HepG2 (cell line): ENCODE measurements around the gene DAB2.

Experiments used
- RFX3 ChIP-seq: IDR thresholded peaks from 2 replicates; pipeline ENCODE4 v1.6.1; 2016; ENCODE audit warnings: missing biosample characterization, missing genetic modification reagents
- TF ChIP-seq, protein P1 (sequence below): sonication (generic); formaldehyde crosslinking; conservative IDR thresholded peaks from 2 replicates; pipeline ENCODE4 v1.4.0; 2020; ENCODE audit warnings: missing genetic modification reagents

DNA sequence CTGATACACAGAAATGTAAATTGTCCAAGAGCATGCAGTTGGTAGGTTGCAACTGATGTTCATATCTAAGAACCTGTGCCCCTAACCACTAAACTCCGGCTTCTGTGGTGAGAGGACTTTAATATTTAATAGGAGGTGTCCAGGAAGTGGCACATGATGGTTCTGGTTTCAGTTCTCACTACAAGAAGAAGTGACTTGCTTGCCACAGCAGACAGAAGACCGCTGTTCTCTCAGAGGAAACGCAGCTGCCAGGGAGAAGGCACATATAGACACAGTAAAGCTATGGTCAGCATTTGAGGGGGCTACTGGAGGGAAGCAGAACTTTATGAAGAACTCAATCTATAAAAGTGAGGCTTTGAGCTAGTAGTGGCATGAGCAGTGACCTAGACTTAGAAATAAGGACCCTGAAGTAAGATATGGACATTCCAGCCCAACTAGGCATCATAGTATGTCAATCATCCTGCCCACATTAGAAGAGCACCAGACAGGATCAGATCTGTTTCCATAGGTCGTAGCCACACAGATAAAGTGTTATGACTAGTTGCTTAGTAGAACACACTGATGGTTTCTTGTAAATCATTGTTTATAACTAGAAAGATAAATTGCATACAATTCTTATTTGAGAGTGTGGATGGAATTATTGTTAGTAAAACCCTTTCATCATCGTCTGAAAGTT lies 36.4 kb upstream of the DAB2 start:
- TF ChIP-seq RFX3 (CRISPR knock-in tag), result no peak
- TF ChIP-seq, protein P1, sequence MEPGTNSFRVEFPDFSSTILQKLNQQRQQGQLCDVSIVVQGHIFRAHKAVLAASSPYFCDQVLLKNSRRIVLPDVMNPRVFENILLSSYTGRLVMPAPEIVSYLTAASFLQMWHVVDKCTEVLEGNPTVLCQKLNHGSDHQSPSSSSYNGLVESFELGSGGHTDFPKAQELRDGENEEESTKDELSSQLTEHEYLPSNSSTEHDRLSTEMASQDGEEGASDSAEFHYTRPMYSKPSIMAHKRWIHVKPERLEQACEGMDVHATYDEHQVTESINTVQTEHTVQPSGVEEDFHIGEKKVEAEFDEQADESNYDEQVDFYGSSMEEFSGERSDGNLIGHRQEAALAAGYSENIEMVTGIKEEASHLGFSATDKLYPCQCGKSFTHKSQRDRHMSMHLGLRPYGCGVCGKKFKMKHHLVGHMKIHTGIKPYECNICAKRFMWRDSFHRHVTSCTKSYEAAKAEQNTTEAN (CRISPR knock-in tag), result no peak
